ENCODE measurements around the gene FOXN3.

FOXN3 gene

GRCh38 chr14:89407856-89408255, 9.2 kb downstream of the FOXN3 start:
- TF ChIP-seq CTCF (IDR thresholded peaks at IDR 0.05; ENCODE audit: extremely low read depth, missing control alignments), result no peak
- no peak for DNase-seq (ENCODE audit: low spot score)

- DNase-seq (ENCODE audit: low spot score), result no peak
- no peak for TF ChIP-seq CTCF (IDR thresholded peaks at IDR 0.05; ENCODE audit: extremely low read depth, missing control alignments)
Measured at GRCh38 chr14:89406941-89407340, 10.1 kb downstream of the FOXN3 start.

GRCh38 chr14:89406361-89406760, 10.7 kb downstream of the FOXN3 start:
- no peak for DNase-seq (ENCODE audit: low spot score)
- no peak for TF ChIP-seq CTCF (IDR thresholded peaks at IDR 0.05; ENCODE audit: extremely low read depth, missing control alignments)

- DNase-seq (ENCODE audit: low spot score), result no peak
- no peak for TF ChIP-seq CTCF (IDR thresholded peaks at IDR 0.05; ENCODE audit: extremely low read depth, missing control alignments)
Measured at GRCh38 chr14:89405712-89406111, 11.3 kb downstream of the FOXN3 start.

- DNase-seq (ENCODE audit: low spot score), result no peak
- no peak for TF ChIP-seq CTCF (IDR thresholded peaks at IDR 0.05; ENCODE audit: extremely low read depth, missing control alignments)
Measured at GRCh38 chr14:89402363-89402762, 14.7 kb downstream of the FOXN3 start.

GRCh38 chr14:89401761-89402160, 15.3 kb downstream of the FOXN3 start:
- no peak for TF ChIP-seq CTCF (IDR thresholded peaks at IDR 0.05; ENCODE audit: extremely low read depth, missing control alignments)
- no peak for DNase-seq (ENCODE audit: low spot score)

GRCh38 chr14:89401241-89401640, 15.8 kb downstream of the FOXN3 start:
- DNase-seq (ENCODE audit: low spot score), result no peak
- no peak for TF ChIP-seq CTCF (IDR thresholded peaks at IDR 0.05; ENCODE audit: extremely low read depth, missing control alignments)
